Measurements from ENCODE around the gene QPRT.

GRCh38 chr16:29714396-29714795, 35.4 kb downstream of the QPRT start:
- TF ChIP-seq CTCF (conservative IDR thresholded peaks at IDR 0.05) (no peak), EZH2 (IDR thresholded peaks at IDR 0.05; ENCODE audit: low read depth) (no peak)
